Lower lobe of right lung (tissue), 1 donor: ENCODE results near the gene TMIGD1. TPM values are rescaled to one million over a fixed set of nuclear protein-coding genes. Genes with fewer than 3 reads are reported as not detected.

Source experiments
- total RNA-seq: library from RNA; stranded (reverse); fragmentation: NEBNext Ultra II Directional; extraction: Animal tissue kit (Norgen Biotek cat#: 25700); gene quantifications from one replicate; pipeline ENCODE4 v1.2.1, GENCODE V29; 2021
- donor health status: DM: no; HTN: yes; CAD: no; lungs with severe emphysema.

Gene TMIGD1
- total RNA-seq, 1 donor from 2014 or later = not detected

Other genes with a start within 250 kb of the TMIGD1 start
- 33.1 TPM for gene NSRP1, start 217.2 kb downstream of the TMIGD1 start, total RNA-seq
- 140 TPM for gene SLC6A4, start 98.4 kb downstream of the TMIGD1 start, total RNA-seq
- gene BLMH, start 42.1 kb downstream of the TMIGD1 start, total RNA-seq = 27.4 TPM
- 68.9 TPM for gene CPD, start 44.9 kb upstream of the TMIGD1 start, total RNA-seq
- 50.9 TPM for gene GOSR1, start 143.4 kb upstream of the TMIGD1 start, total RNA-seq